GM19463 (cell line): ENCODE data around the gene LMBR1L.

Experiments used
- ATAC-seq: cut with Tn5 transposase; IDR thresholded peaks from one replicate; pipeline ENCODE4 v1.9.1; 2021; ENCODE audit warnings: mild to moderate bottlenecking, moderate library complexity; ENCODE audit not compliant: unreplicated experiment

The LMBR1L gene

GRCh38 chr12:49121047-49121696 lies 10.5 kb upstream of the LMBR1L start:
- ATAC-seq = no peak

GRCh38 chr12:49111206-49111605 lies 559 bp upstream of the LMBR1L start:
- ATAC-seq = no peak

GRCh38 chr12:49109641-49110463 lies 795 bp downstream of the LMBR1L start:
- no peak for ATAC-seq

- no peak for ATAC-seq
Observed at GRCh38 chr12:49108958-49109404, 1.7 kb downstream of the LMBR1L start.

- ATAC-seq = no peak
Observed at GRCh38 chr12:49105504-49106084, 5.1 kb downstream of the LMBR1L start.

GRCh38 chr12:49104822-49105221 lies 5.8 kb downstream of the LMBR1L start:
- no peak for ATAC-seq

- ATAC-seq = no peak
Observed at GRCh38 chr12:49100380-49100779, 10.3 kb downstream of the LMBR1L start.

GRCh38 chr12:49098703-49099102 lies 11.9 kb downstream of the LMBR1L start:
- ATAC-seq = no peak

- no peak for ATAC-seq
Observed at GRCh38 chr12:49098035-49098451, 12.6 kb downstream of the LMBR1L start.

- no peak for ATAC-seq
Observed at GRCh38 chr12:49097381-49097780, 13.3 kb downstream of the LMBR1L start.

GRCh38 chr12:49094975-49095365 lies 15.7 kb downstream of the LMBR1L start:
- no peak for ATAC-seq

- ATAC-seq = no peak
Observed at GRCh38 chr12:49094160-49094974, 16.3 kb downstream of the LMBR1L start, which contains the start of gene DHH. Gene DHH, minus strand, starts transcription at chr12:49094801. Its CDS starts 289 bp downstream, at chr12:49094512.

GRCh38 chr12:49093792-49094159 lies 16.9 kb downstream of the LMBR1L start:
- ATAC-seq = no peak

GRCh38 chr12:49092816-49093406 lies 17.7 kb downstream of the LMBR1L start:
- ATAC-seq = no peak

- ATAC-seq = no peak
Observed at GRCh38 chr12:49092086-49092815, 18.4 kb downstream of the LMBR1L start.

GRCh38 chr12:49091836-49092085 lies 18.9 kb downstream of the LMBR1L start:
- no peak for ATAC-seq

GRCh38 chr12:49091056-49091835 lies 19.4 kb downstream of the LMBR1L start:
- no peak for ATAC-seq

GRCh38 chr12:49089821-49090773 lies 20.6 kb downstream of the LMBR1L start:
- no peak for ATAC-seq
